HG03045 (cell line): ENCODE results near the gene OR2T11.
"Not testable (repeated sequence)": the region's sequence is repeated elsewhere in the genome, so short reads cannot be mapped to it uniquely, and the experiment has no call there.

ENCODE experiments used
- ATAC-seq: cut with Tn5 transposase; IDR thresholded peaks from one replicate; pipeline ENCODE4 v1.9.1; 2021; ENCODE audit warnings: mild to moderate bottlenecking, moderate library complexity; ENCODE audit not compliant: unreplicated experiment

The OR2T11 gene

DNA sequence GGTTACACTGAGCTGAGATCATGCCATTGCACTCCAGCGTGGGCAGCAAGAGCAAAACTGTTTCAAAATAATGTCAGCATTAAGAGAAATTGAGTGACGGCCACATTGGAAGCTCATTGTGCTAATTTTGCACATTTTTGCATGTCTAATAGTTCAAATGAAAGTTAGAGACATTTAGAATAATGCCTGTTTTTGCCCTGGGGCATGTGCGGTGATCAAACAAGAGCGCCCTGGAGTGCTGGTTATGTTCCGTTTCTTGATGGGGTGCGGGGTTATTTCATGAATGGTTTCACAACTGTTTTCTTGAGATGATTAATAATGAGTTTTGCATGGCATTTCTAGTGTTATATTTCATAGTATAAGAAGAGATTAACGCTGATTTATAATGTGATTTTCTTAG lies 13.1 kb downstream of the OR2T11 start:
- no peak for ATAC-seq

DNA sequence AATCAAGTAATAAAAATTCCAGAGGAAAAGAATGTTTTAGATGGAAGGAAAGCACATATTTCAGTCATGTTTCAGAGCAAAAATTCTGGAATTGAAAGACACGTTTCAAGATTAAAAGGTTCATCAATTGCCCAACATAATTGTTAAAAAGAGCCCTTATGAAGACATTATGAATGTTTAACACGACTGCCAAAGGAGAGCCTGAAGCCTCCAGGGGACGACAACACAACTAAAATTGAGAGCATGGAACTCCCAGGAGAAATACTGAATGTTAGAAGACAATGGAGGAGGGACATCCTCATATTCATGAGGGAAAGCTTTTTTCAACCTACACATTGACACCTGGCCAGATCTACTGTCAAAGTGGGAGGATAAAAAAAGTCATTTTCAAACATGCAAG lies 16.0 kb downstream of the OR2T11 start:
- ATAC-seq = no peak

DNA sequence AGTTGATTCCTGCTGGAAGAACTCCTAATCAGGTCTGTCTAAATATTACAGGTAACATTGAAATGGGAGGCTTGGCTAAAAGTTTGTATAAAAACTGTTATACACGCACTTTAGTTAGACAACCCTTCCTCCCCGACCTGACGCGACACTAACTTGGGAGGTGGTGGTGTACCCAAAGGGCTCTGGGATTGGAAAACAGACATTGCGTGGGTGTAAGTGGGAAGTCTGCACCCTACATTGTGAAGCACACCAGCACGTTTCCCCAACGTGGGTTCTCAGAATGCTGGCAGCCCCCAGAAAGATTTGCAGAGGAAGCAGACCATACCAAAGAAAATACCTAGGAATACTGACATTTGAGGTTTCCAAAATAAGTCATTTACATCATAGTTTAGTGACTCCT lies 16.8 kb downstream of the OR2T11 start:
- no peak for ATAC-seq

DNA sequence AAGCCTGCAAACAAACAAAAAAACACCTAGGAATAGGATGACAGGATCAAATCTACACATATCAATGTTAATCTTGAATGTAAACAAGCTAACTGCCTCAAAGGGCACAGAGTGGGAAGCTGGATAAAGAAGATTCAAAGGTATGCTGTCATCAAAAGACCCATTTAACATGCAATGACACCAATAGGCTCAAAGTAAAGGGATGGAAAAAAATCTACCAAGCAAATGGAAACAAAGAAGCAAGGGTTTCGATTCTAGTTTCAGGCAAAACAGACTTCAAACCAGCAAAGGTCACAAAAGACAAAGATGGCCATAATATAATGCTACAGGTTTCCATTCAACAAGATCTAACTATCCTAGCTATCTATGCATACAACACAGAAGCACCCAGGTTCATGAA lies 21.1 kb downstream of the OR2T11 start:
- peak; percentile 49 for ATAC-seq

DNA sequence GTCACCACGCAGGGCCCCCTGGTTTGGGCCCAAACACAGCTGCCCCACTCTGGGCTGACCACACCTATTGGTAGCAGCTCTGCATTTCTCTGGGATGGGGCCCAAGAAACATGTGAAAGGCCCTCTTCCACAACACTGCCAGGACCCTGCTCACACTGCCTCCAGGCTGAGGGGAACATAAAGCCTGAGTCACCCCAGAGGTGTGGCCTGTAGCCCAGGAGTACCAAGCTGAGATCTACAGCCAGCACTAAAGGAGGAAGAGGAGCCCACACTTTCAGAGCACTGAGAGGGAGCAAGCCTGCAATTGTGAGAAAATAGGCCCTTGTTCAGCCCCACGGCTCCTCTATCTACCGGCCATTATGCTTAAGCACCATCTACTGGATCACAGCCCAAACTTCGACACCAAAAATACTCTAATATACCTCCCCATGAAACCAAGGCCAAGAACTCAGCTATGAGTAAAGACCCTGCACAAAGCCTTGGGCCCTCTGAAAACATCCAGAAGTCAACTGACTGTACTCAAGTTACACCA lies 22.9 kb downstream of the OR2T11 start:
- ATAC-seq = no peak

DNA sequence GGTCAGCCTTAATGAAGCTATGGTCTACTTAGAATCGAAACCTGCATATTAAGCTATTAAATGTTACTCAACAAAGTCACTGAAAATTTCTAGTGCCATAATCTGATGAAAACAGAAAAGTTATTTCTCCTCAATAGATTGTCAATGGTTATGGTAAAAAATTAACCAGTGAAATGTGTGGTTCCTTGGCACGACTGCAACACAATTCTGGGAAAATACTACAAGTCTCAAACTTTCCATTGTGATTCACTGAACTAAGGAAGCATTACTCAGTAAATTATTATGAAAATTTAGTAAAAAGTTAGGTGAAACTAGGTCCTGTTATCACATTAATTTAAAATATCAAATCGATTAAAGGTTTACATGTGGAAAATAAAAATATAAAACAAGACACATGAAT lies 24.6 kb downstream of the OR2T11 start:
- ATAC-seq = no peak

DNA sequence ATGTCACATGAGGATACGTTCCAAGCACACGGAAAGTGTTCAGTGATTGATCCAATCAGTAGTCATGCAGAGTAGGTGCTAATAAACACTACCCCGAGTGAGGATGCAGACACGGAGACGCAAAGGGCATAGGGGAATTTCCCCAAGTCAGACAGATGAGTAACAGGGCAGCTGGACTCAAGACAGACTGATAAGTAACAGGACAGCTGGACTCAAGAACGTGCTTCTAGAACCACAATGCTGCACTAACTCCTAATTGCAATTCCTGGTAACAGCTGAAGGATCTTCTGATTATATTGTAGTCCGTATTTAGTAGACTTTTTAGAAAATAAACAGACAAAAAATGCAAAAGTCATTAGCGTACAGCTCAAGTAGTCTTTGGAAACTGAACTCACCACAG lies 35.5 kb downstream of the OR2T11 start:
- ATAC-seq = no peak

DNA sequence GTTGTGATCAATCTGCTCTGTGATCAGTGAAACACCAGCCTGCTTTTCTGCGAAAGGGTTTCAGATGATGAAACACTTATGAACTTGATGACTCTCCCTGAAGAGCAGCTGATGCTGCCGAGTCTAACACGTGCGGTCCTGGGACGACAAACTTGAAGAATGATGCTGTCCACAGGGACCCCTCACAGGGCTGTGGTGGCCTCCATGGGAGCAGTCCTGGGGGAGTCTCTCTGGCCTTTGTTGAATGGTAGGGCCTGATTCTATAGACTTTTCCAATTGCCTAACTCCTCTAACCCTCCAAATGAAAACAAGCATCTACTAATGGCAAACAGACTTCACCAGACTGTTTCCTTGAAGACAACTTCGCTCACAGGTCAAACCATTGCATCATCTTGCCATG lies 37.3 kb downstream of the OR2T11 start, which contains the start of gene OR2T10:
Gene OR2T10 (minus strand): TSS at position 112 of the 400 bp plus-strand sequence. CDS start 3,932 bp downstream, outside the sequence.
- ATAC-seq = no peak

DNA sequence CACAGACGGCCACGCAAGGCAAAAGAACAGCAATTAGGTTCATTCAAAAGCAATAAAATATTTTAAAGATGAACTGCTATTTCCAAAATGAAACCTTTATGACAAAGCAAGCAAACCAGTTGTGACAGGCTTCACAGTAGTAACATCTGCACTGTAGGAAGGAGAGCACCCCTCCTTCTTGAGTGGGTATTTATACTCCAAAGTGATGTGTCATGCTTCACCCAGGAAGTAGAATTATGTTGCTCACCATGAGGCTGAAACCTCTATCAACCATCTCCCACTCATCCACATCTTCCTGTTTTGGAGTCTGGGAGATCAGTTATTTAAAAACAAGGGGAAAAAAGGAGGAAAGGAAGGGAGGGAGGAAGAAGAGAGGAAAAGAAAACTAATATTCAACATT lies 38.3 kb downstream of the OR2T11 start:
- no peak for ATAC-seq

DNA sequence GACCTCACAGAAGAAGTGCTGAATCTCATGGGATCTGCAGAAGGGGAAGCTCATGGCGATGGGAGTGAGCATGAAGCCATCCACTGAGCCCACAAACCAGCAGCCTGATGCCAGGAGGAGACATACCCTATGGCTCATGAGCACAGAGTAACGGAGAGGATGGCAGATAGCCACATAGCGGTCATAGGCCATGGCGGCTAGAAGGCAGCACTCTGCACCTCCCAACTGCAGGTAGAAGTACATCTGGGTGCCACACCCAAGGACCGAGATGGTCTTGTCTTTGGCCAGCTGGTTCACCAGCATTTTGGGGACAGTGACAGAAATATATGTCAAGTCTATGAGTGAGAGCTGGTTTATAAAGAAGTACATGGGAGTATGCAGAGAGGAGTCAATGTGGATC lies 41.7 kb downstream of the OR2T11 start:
- no peak for ATAC-seq

DNA sequence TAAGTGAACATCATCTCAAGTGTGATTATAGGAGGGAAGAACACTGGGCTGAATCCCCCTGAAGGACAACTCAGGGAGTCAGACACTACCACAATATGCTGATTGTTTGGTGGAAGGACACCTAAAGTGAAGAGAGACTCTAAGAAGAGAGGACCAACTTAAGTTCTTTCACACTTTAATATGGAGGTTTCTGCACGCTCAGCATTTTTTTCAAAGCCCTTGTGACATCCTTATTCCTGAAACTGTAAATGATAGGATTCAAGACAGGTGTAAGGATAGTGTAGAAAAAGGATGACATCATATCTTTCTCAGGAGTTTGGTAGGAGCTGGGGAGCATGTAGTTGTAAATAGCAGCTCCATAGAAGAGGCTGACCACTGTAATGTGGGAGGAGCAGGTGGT lies 42.2 kb downstream of the OR2T11 start:
- ATAC-seq = no peak

DNA sequence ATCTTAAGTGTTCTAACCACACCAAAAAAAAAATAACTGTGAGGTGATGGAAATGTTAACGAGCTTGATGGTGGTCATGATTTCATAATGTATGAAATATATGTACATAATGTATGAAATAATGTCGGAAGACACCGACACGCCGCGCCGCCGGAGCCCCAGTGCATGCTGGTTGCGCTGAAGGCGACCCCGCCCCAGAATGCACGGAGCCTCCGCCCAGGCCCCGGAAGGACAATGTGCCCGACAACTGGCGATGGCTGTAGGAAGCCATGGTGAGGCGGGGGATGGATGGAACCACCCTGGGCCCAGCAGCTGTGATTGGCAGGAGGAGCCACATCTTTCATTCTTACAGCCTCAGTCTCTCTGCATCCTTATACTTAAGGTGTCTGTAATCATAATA lies 44.8 kb downstream of the OR2T11 start:
- no peak for ATAC-seq

DNA sequence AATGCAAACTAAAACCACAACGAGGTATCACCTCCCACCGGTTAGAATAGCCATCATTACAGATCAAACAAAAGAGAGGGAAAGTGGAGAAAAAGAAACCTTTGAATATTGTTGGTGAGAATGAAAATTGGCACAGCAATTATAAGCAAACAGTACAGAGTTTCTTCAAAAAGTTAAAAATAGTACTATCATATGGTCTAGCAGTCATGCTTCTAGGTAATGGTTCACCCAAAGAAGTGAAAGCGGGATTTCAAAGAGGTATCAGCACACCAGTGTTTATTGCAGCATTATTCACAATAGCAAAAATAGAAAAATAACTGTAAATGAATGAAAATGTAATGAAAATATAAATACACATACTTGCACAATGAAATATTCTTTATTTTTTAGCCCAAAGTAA lies 45.6 kb downstream of the OR2T11 start:
- no peak for ATAC-seq

DNA sequence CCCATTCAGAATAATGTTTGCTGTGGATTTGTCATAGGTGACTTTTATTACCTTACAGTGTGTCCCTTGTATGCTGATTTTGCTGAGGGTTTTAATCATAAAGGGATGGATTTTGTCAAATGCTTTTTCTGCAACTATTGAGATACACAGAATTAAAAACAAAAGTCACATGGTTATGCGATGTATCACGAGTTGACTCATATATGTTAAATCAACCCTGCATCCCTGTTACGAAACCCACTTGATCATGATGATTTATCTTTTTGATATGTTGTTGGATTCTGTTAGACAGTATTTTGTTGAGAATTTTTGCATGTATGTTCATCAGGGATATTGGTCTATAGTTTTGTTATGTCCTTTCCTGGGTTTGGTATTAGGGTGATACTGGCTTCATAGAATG lies 49.6 kb downstream of the OR2T11 start:
- no peak for ATAC-seq

DNA sequence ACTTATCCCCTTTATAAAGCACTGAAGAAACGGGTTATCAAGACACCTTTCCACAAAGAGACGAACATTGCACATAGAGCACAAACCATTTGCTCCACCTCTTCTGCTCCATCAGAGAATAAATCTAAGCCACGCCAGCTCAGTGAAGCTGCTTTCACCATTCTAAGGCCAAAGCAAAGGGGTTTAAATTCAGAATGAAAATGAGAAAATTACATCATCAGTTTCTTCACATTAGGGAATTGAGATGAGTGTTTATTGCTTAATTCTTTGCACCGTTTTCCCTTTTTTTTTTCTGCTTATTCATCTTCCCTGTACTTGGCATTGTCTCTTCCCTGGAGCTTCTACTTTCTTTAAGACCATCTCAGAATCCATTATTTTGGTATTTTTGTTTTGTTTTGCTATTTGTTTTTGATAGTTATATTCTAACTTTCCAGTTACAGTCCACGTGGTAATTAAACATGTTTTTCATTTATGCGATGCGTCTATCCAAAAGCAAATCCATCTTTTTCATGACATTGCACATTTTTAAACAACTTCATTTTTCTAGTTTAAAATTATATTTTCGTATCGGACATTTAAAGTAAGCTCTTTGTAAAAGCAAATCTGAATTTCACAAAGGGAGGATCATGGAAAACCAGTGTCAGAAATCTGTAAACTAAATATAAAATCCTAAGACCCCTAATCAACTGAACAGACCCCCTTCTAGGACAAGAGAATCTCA lies 58.5 kb downstream of the OR2T11 start:
- no peak for ATAC-seq

DNA sequence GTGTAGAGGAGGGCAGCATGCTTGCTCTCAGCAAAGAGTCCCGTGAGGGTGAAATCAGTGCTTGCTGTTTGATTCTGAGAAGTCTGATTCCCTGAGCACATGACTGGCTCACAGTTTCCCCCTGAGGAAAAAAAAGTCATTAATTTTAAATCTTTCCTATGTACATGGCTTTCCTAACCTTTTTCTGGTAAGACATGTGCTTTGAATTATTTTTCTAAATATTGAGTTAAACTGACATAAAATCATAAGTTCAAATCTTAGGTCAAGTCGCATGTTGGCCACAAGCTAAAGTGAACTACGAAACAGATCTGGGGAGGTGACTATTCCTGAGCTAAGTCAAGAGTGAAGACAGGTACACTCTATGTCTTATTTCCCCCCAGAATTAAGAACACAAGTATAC lies 60.2 kb downstream of the OR2T11 start, which contains the start of gene OR2T34:
Gene OR2T34 (minus strand): TSS at position 101 of the 400 bp plus-strand sequence. CDS start 0 bp downstream, at position 101.
- not testable (repeated sequence) for ATAC-seq

DNA sequence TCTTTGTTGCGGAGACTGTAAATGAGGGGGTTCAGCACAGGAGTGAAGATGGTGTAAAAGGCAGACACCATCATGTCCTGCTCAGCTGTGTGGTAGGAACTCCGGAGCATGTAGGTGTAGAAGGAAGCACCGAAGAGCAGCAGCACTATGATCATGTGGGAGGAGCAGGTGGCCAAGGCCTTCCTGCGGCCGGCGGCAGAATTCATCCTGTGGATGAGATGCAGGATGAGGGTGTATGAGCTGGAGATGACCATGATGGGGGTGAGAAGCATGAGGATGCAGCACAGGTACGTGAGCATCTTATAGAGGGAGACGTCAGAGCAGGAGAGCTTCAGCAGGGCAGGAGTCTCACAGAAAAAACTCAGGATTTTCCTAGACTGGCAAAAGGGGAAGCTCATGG lies 61.0 kb downstream of the OR2T11 start:
- ATAC-seq = not testable (repeated sequence)
